K562 (cell line): ENCODE data around the gene LYSMD1. TPM values are rescaled to one million over a fixed set of nuclear protein-coding genes. Genes with fewer than 3 reads are reported as not detected.

Source experiments
- BCLAF1 ChIP-seq, 2 experiments: fragments of 450-650 bp in 1 of 2; IDR thresholded peaks; 2 replicates each; pipeline ENCODE4 v1.6.1; 2011 to 2017; ENCODE audit warnings: low read depth in 2 of 2, antibody characterized with exemption in 1 of 2, borderline replicate concordance in 1 of 2, low read length in 1 of 2, mild to moderate bottlenecking in 1 of 2, mixed read lengths in 1 of 2; ENCODE audit not compliant: control insufficient read depth in 1 of 2
- CSDE1 ChIP-seq, 2 experiments: fragments of 450-650 bp; IDR thresholded peaks; 2 replicates each; pipeline ENCODE4 v1.6.1; 2016; ENCODE audit warnings: mild to moderate bottlenecking in 1 of 2
- FOSL1 ChIP-seq: fragments of 200-800 bp; sonication (Bioruptor generic); conservative IDR thresholded peaks from 2 replicates; pipeline ENCODE4 v1.6.1; 2016; ENCODE audit warnings: missing genetic modification characterization, missing compliant biosample characterization
- GATAD2B ChIP-seq: fragments of 450-650 bp; IDR thresholded peaks from 2 replicates; pipeline ENCODE4 v1.6.1; 2017; ENCODE audit warnings: mild to moderate bottlenecking, borderline replicate concordance
- GTF2B ChIP-seq: IDR thresholded peaks from 2 replicates; pipeline ENCODE4 v1.6.1; 2011; ENCODE audit not compliant: insufficient read length; ENCODE audit errors: extremely low read depth
- HMG20B ChIP-seq: fragments of 250-450 bp; sonication (Bioruptor Pico); IDR thresholded peaks from 2 replicates; pipeline ENCODE4 v1.5.0; 2021; ENCODE audit warnings: mild to moderate bottlenecking
- KLF10 ChIP-seq: fragments of 250-450 bp; sonication (Bioruptor Pico); IDR thresholded peaks from 2 replicates; pipeline ENCODE4 v1.6.1; 2021; ENCODE audit warnings: matching md5 sums
- L3MBTL2 ChIP-seq: fragments of 450-650 bp; IDR thresholded peaks from 2 replicates; pipeline ENCODE4 v1.6.1; 2016; ENCODE audit warnings: mild to moderate bottlenecking, moderate library complexity
- MCM7 ChIP-seq, 2 experiments: fragments of 450-650 bp; IDR thresholded peaks; 2 replicates each; pipeline ENCODE4 v1.6.1; 2016 to 2018
- PHTF2 ChIP-seq: fragments of 250-450 bp; sonication (Bioruptor Pico); IDR thresholded peaks from 2 replicates; pipeline ENCODE4 v1.5.0; 2021; ENCODE audit warnings: mild to moderate bottlenecking
- POLR3G ChIP-seq: IDR thresholded peaks from 2 replicates; pipeline ENCODE4 v1.6.1; 2011; ENCODE audit not compliant: insufficient read length, insufficient replicate concordance; ENCODE audit errors: extremely low read depth
- RBM25 ChIP-seq: fragments of 200-400 bp; formaldehyde crosslinking; IDR thresholded peaks from 2 replicates; pipeline ENCODE4 v1.6.1; 2018; ENCODE audit warnings: low read length, low read depth, moderate library complexity; ENCODE audit not compliant: severe bottlenecking
- SIRT6 ChIP-seq: IDR thresholded peaks from one replicate; pipeline ENCODE4 v1.6.1; 2012; ENCODE audit warnings: low read depth, mild to moderate bottlenecking, control low read depth, inconsistent platforms, low read length, moderate library complexity
- TAL1 ChIP-seq: fragments of 450-650 bp; IDR thresholded peaks from 2 replicates; pipeline ENCODE4 v1.6.1; 2016; ENCODE audit warnings: mild to moderate bottlenecking
- USF1 ChIP-seq: sonication (generic); formaldehyde crosslinking; IDR thresholded peaks from 2 replicates; pipeline ENCODE4 v1.9.0; 2022; ENCODE audit warnings: mild to moderate bottlenecking, missing genetic modification reagents
- YY1 ChIP-seq, 3 experiments: IDR thresholded peaks; 2 replicates each; pipeline ENCODE4 v1.6.1; 2011; ENCODE audit warnings: low read length in 2 of 3, mild to moderate bottlenecking in 2 of 3, moderate library complexity in 2 of 3, borderline replicate concordance in 1 of 3, control low read depth in 1 of 3, low read depth in 1 of 3; ENCODE audit not compliant: insufficient read depth in 3 of 3, insufficient replicate concordance in 2 of 3, control insufficient read depth in 1 of 3, insufficient read length in 1 of 3; ENCODE audit errors: extremely low read depth in 1 of 3
- ZBTB7A ChIP-seq: IDR thresholded peaks from 2 replicates; pipeline ENCODE4 v1.6.1; 2011; ENCODE audit warnings: low read depth, mild to moderate bottlenecking, low read length, moderate library complexity, borderline replicate concordance; ENCODE audit not compliant: control insufficient read depth
- ZNF354B ChIP-seq: fragments of 250-450 bp; sonication (Bioruptor Pico); IDR thresholded peaks from 2 replicates; pipeline ENCODE4 v1.4.0; 2020
- polyA plus RNA-seq, 8 experiments: library from polyadenylated mRNA; depleted of rRNA in 4 of 8; stranded (reverse) in 5 of 8; unstranded in 3 of 8; fragments of >200 nt; fragmentation: Nextera tagmentation in 2 of 8; fragmentation: Illumina TruSeq in 1 of 8; extraction: Ambion mirVana in 2 of 8; extraction: Trizol in 1 of 8; gene quantifications; 2 replicates each; pipeline versions ENCODE4 v1.2.1 to v1.2.3, GENCODE V29; 2011 to 2014; ENCODE audit warnings: inconsistent platforms in 1 of 8, missing spikeins in 1 of 8
- total RNA-seq, 7 experiments: library from RNA; depleted of rRNA in 6 of 7; stranded (reverse); fragments of >200 nt in 6 of 7; fragmentation: Illumina TruSeq in 2 of 7; extraction: Trizol in 2 of 7; gene quantifications; 2 replicates each; pipeline versions ENCODE4 v1.2.1 to v1.2.3, GENCODE V29; 2011 to 2021; ENCODE audit warnings: low replicate concordance in 1 of 7
- TF ChIP-seq, protein P1 (sequence below), 2 experiments: IDR thresholded peaks; 2 replicates each; pipeline ENCODE4 v1.6.1; 2012; ENCODE audit warnings: improper control_type of control experiment in 2 of 2, low read depth in 2 of 2, low read length in 2 of 2, borderline replicate concordance in 1 of 2
- TF ChIP-seq, protein P2 (sequence below): fragments of 450-650 bp; conservative IDR thresholded peaks from 2 replicates; pipeline ENCODE4 v1.6.1; 2016; ENCODE audit warnings: missing genetic modification characterization, low read depth, mild to moderate bottlenecking, control low read depth, missing compliant biosample characterization

Gene LYSMD1
- total and polyA plus RNA-seq, 9 of the 15 experiments (the other 6 are each of a cell fraction or from before 2014, with no cell fraction given), result 2.2 to 9.4 (median 6.0) TPM

DNA sequence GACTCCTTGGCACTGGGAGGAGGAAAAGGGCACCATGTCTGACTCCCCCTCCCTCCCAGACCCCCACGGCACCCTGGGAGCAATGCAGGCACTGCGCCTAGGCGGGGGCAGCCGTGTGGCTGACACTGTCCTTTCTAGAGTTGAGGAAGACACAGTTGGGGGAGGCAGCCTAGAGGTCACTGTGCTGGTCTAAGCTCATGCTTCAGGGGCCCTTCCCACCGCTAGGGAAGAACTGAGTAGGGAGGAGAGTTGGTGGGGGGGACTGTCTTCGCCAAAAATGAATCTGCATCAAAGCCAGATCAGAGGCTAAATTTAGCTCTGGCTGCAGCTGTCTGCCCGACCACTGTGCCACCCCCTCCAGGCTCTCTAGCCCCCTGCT is 22.7 kb downstream of the LYSMD1 start (continued):
- TF ChIP-seq, protein P1, sequence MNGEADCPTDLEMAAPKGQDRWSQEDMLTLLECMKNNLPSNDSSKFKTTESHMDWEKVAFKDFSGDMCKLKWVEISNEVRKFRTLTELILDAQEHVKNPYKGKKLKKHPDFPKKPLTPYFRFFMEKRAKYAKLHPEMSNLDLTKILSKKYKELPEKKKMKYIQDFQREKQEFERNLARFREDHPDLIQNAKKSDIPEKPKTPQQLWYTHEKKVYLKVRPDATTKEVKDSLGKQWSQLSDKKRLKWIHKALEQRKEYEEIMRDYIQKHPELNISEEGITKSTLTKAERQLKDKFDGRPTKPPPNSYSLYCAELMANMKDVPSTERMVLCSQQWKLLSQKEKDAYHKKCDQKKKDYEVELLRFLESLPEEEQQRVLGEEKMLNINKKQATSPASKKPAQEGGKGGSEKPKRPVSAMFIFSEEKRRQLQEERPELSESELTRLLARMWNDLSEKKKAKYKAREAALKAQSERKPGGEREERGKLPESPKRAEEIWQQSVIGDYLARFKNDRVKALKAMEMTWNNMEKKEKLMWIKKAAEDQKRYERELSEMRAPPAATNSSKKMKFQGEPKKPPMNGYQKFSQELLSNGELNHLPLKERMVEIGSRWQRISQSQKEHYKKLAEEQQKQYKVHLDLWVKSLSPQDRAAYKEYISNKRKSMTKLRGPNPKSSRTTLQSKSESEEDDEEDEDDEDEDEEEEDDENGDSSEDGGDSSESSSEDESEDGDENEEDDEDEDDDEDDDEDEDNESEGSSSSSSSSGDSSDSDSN (IDR thresholded peaks at IDR 0.05; ENCODE audit: borderline replicate concordance in 1 of 2, low read depth in 2 of 2, low read length in 2 of 2), result no peak
- TF ChIP-seq, protein P2, sequence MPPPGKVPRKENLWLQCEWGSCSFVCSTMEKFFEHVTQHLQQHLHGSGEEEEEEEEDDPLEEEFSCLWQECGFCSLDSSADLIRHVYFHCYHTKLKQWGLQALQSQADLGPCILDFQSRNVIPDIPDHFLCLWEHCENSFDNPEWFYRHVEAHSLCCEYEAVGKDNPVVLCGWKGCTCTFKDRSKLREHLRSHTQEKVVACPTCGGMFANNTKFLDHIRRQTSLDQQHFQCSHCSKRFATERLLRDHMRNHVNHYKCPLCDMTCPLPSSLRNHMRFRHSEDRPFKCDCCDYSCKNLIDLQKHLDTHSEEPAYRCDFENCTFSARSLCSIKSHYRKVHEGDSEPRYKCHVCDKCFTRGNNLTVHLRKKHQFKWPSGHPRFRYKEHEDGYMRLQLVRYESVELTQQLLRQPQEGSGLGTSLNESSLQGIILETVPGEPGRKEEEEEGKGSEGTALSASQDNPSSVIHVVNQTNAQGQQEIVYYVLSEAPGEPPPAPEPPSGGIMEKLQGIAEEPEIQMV (tag), result no peak
- TF ChIP-seq YY1 (IDR thresholded peaks at IDR 0.05; ENCODE audit: borderline replicate concordance in 1 of 3, control insufficient read depth in 1 of 3, extremely low read depth in 1 of 3, insufficient read depth in 3 of 3, insufficient read length in 1 of 3, insufficient replicate concordance in 2 of 3, low read depth in 1 of 3, low read length in 2 of 3) (peak in 1 of 3 experiments; percentile 22), KLF10 (CRISPR knock-in tag) (no peak), FOSL1 (no peak), PHTF2 (CRISPR knock-in tag) (no peak), MCM7 (IDR thresholded peaks at IDR 0.05) (no peak), ZBTB7A (0 out of 2 replicates have a peak, but pooled peaks have one; percentile 54), GATAD2B (no peak), POLR3G (no peak), RBM25 (no peak), USF1 (no peak), BCLAF1 (IDR thresholded peaks at IDR 0.05; ENCODE audit: borderline replicate concordance in 1 of 2, control insufficient read depth in 1 of 2, low read depth in 2 of 2, low read length in 1 of 2) (no peak), ZNF354B (CRISPR knock-in tag) (no peak), CSDE1 (IDR thresholded peaks at IDR 0.05) (no peak), L3MBTL2 (no peak), GTF2B (no peak), SIRT6 (no peak), TAL1 (no peak), HMG20B (CRISPR knock-in tag) (no peak)
